H9 (cell line): ENCODE data around the gene SLC25A12. TPM values are rescaled to one million over a fixed set of nuclear protein-coding genes. Genes with fewer than 3 reads are reported as not detected.

Experiments used
- DNase-seq: peaks from one replicate; pipeline ENCODE4 v3.0.0-alpha.2; 2017
- H2AFZ ChIP-seq: one replicate; pipeline ENCODE4 v1.6.1; 2013; ENCODE audit warnings: mild to moderate bottlenecking, low read length, control low read depth, moderate library complexity
- H2AK5ac ChIP-seq: 2 replicates; pipeline ENCODE4 v1.6.1; 2013; ENCODE audit warnings: low read length, control low read depth, mixed read lengths; ENCODE audit not compliant: insufficient read length
- H2BK120ac ChIP-seq: one replicate; pipeline ENCODE4 v1.6.1; 2013; ENCODE audit warnings: low read depth, mild to moderate bottlenecking, low read length, control low read depth, inconsistent platforms; ENCODE audit not compliant: poor library complexity, severe bottlenecking
- H2BK12ac ChIP-seq: 2 replicates; pipeline ENCODE4 v1.6.1; 2013; ENCODE audit warnings: low read length, control low read depth, mixed read lengths, low read depth; ENCODE audit not compliant: insufficient read length
- H2BK15ac ChIP-seq: 2 replicates; pipeline ENCODE4 v1.6.1; 2013; ENCODE audit warnings: low read depth, low read length, control low read depth
- H2BK20ac ChIP-seq: one replicate; pipeline ENCODE4 v1.6.1; 2013; ENCODE audit warnings: low read depth, mild to moderate bottlenecking, low read length, control low read depth, inconsistent platforms; ENCODE audit not compliant: poor library complexity, severe bottlenecking
- H2BK5ac ChIP-seq: 2 replicates; pipeline ENCODE4 v1.6.1; 2013; ENCODE audit warnings: low read length, control low read depth, mixed read lengths; ENCODE audit not compliant: insufficient read length
- H3K14ac ChIP-seq: 2 replicates; pipeline ENCODE4 v1.6.1; 2013; ENCODE audit warnings: low read length, control low read depth; ENCODE audit not compliant: insufficient read depth
- H3K18ac ChIP-seq: 2 replicates; pipeline ENCODE4 v1.6.1; 2013; ENCODE audit warnings: low read depth, mild to moderate bottlenecking, mixed read lengths, low read length, control low read depth; ENCODE audit not compliant: insufficient read length
- H3K23ac ChIP-seq: 2 replicates; pipeline ENCODE4 v1.6.1; 2013; ENCODE audit warnings: low read length, control low read depth, mixed read lengths, low read depth; ENCODE audit not compliant: insufficient read length
- H3K23me2 ChIP-seq: 2 replicates; pipeline ENCODE4 v1.6.1; 2013; ENCODE audit warnings: low read depth, mild to moderate bottlenecking, mixed read lengths, low read length, control low read depth; ENCODE audit not compliant: insufficient read length, poor library complexity, severe bottlenecking
- H3K27ac ChIP-seq: 2 replicates; pipeline ENCODE4 v1.5.1; 2013; ENCODE audit warnings: low read length, control low read depth, mixed read lengths, low read depth; ENCODE audit not compliant: insufficient read length
- H3K27me3 ChIP-seq: 2 replicates; pipeline ENCODE4 v1.6.1; 2013; ENCODE audit warnings: low read length, control low read depth, inconsistent platforms; ENCODE audit not compliant: insufficient read depth
- H3K4ac ChIP-seq: 2 replicates; pipeline ENCODE4 v1.6.1; 2013; ENCODE audit warnings: low read depth, mild to moderate bottlenecking, control low read depth, inconsistent platforms, low read length, moderate library complexity
- H3K4me1 ChIP-seq: 2 replicates; pipeline ENCODE4 v1.6.1; 2013; ENCODE audit warnings: low read length, control low read depth, inconsistent platforms; ENCODE audit not compliant: insufficient read depth
- H3K4me2 ChIP-seq: 2 replicates; pipeline ENCODE4 v1.6.1; 2013; ENCODE audit warnings: low read length, control low read depth, mixed read lengths; ENCODE audit not compliant: insufficient read length, insufficient read depth
- H3K56ac ChIP-seq: 2 replicates; pipeline ENCODE4 v1.6.1; 2013; ENCODE audit warnings: low read depth, mild to moderate bottlenecking, mixed read lengths, low read length, control low read depth; ENCODE audit not compliant: insufficient read length
- H3K79me1 ChIP-seq: 2 replicates; pipeline ENCODE4 v1.6.1; 2013; ENCODE audit warnings: low read depth, mild to moderate bottlenecking, moderate library complexity, low read length, control low read depth, inconsistent platforms; ENCODE audit not compliant: insufficient read depth, poor library complexity, severe bottlenecking
- H3K79me2 ChIP-seq: 2 replicates; pipeline ENCODE4 v1.6.1; 2013; ENCODE audit warnings: low read length, control low read depth, inconsistent platforms; ENCODE audit not compliant: insufficient read depth
- H3K9ac ChIP-seq: 2 replicates; pipeline ENCODE4 v1.6.1; 2013; ENCODE audit warnings: low read length, control low read depth, mixed read lengths; ENCODE audit not compliant: insufficient read length; ENCODE audit errors: extremely low read depth
- H3K9me3 ChIP-seq: one replicate; pipeline ENCODE4 v1.6.1; 2013; ENCODE audit warnings: low read depth, low read length, inconsistent platforms; ENCODE audit not compliant: control insufficient read depth
- H3T11ph ChIP-seq: one replicate; pipeline ENCODE4 v1.6.1; 2013; ENCODE audit warnings: mild to moderate bottlenecking, low read length, control low read depth, inconsistent platforms
- H4K20me1 ChIP-seq: one replicate; pipeline ENCODE4 v1.6.1; 2013; ENCODE audit not compliant: control insufficient read depth, insufficient read length, insufficient read depth
- H4K5ac ChIP-seq: 2 replicates; pipeline ENCODE4 v1.6.1; 2013; ENCODE audit warnings: low read depth, mild to moderate bottlenecking, mixed read lengths, low read length, control low read depth; ENCODE audit not compliant: insufficient read length
- H4K8ac ChIP-seq: replicated peaks from 2 replicates; pipeline ENCODE4 v1.6.1; 2013; ENCODE audit warnings: low read length, control low read depth, mixed read lengths, low read depth; ENCODE audit not compliant: insufficient read length
- H4K91ac ChIP-seq: 2 replicates; pipeline ENCODE4 v1.6.1; 2013; ENCODE audit warnings: low read depth, mild to moderate bottlenecking, moderate library complexity, mixed read lengths, low read length, control low read depth; ENCODE audit not compliant: insufficient read length
- H3K27ac Mint-ChIP-seq, 3 experiments: 2 replicates in 2 of 3; 3 replicates in 1 of 3; pipeline ENCODE4 v1.8.0; 2020 to 2021; ENCODE audit warnings: mixed read lengths in 3 of 3, mild to moderate bottlenecking in 1 of 3, moderate library complexity in 1 of 3
- H3K27me3 Mint-ChIP-seq: 2 replicates; pipeline ENCODE4 v1.8.0; 2021; ENCODE audit warnings: low read depth, mild to moderate bottlenecking, moderate library complexity, mixed read lengths
- H3K36me3 Mint-ChIP-seq, 3 experiments: 2 replicates in 2 of 3; 3 replicates in 1 of 3; pipeline ENCODE4 v1.8.0; 2020 to 2021; ENCODE audit warnings: low read depth in 3 of 3, mixed read lengths in 3 of 3; ENCODE audit not compliant: insufficient read depth in 1 of 3
- H3K4me1 Mint-ChIP-seq, 2 experiments: 2 replicates each; pipeline ENCODE4 v1.8.0; 2020; ENCODE audit warnings: mixed read lengths in 2 of 2
- H3K4me3 Mint-ChIP-seq, 2 experiments: 2 replicates in 1 of 2; 3 replicates in 1 of 2; pipeline ENCODE4 v1.8.0; 2020 to 2021; ENCODE audit warnings: mild to moderate bottlenecking in 2 of 2, mixed read lengths in 2 of 2, moderate library complexity in 1 of 2
- H3K9me3 Mint-ChIP-seq, 2 experiments: 2 replicates in 1 of 2; 3 replicates in 1 of 2; pipeline ENCODE4 v1.8.0; 2020; ENCODE audit warnings: mild to moderate bottlenecking in 2 of 2, mixed read lengths in 2 of 2, moderate library complexity in 1 of 2
- WGBS: extraction: QIAGEN DNeasy Blood & Tissue Kit; methylation state at CpG from one replicate; pipeline ENCODE4 v1.1.7; 2013; ENCODE audit warnings: missing lambda C conversion rate, low lambda C conversion rate, mixed read lengths; ENCODE audit not compliant: insufficient read length; ENCODE audit errors: extremely low coverage; 5-methylcytosine and 5-hydroxymethylcytosine counted together
- total RNA-seq: library from RNA; stranded (reverse); gene quantifications from 2 replicates; pipeline ENCODE4 v1.2.1, GENCODE V29; 2021
- TF ChIP-seq, protein P1 (sequence below): fragments of 200-600 bp; sonication (generic); conservative IDR thresholded peaks from 3 replicates; pipeline ENCODE4 v1.8.0; 2021; ENCODE audit warnings: antibody characterized with exemption, mild to moderate bottlenecking

The SLC25A12 gene
- total RNA-seq, 1 experiment from 2014 or later, result 10.1 TPM

DNA sequence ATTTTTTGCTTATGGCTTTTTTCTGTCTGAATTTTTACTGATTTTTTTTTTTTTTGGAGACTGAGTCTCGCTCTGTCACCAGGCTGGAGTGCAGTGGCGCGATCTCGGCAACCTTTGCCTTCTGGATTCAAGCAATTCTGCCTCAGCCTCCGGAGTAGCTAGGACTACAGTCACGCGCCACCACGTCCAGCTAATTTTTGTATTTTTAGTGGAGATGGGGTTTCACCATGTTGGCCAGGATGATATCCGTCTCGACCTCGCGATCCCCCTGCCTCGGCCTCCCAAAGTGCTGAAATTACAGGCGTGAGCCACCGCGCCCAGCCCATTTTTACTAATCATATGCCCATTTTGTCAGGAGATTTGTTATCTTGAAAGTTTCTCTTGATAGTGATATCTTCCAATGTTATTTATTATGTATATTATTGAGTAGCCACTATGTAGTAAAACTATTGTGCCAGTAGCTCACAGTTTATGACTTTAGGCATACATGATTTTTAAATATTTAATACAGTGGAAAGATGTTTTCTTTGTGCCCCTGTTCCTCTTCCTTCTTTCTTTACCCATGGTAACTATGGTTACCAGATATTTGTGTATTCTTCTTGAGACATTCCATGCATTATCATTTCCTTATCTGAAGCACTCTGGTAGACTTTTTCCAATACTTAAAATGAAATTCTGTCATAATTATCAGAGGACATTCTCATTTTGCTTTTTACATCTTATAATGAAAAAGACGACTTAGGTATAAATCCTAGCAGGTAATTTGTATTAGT, 30.3 kb upstream of the SLC25A12 start:
- H3K23me2 ChIP-seq, result peaks cover 4% of the 10 kb centered on the region
- Mint-ChIP-seq H3K27me3 (no peaks in the 10 kb centered on the region), H3K4me3 (peak overlapping the region; percentile 83 to 91; a peak in 3 of 5 replicates), H3K27ac (no peak overlapping the region), H3K9me3 (no peaks in the 10 kb centered on the region; a peak in 1 of 5 replicates), H3K36me3 (peaks cover 9 to 35% (median 31%) of the 10 kb centered on the region in 3 experiments; a peak in 6 of 7 replicates), H3K4me1 (peaks cover 14 to 17% of the 10 kb centered on the region in 2 experiments)
- no peak overlapping the region for H2BK15ac ChIP-seq
- H4K91ac ChIP-seq, result no peak overlapping the region
- H3K4me1 ChIP-seq, result no peaks in the 10 kb centered on the region; the same call in 1 of the 2 replicates
- no peak overlapping the region for H2AK5ac ChIP-seq
- no peak overlapping the region for H4K5ac ChIP-seq
- no peak overlapping the region for H2AFZ ChIP-seq
- no peak overlapping the region for H3K18ac ChIP-seq
- H3K4ac ChIP-seq, result no peak overlapping the region
- no peaks in the 10 kb centered on the region for H3K9me3 ChIP-seq
- TF ChIP-seq, protein P1, sequence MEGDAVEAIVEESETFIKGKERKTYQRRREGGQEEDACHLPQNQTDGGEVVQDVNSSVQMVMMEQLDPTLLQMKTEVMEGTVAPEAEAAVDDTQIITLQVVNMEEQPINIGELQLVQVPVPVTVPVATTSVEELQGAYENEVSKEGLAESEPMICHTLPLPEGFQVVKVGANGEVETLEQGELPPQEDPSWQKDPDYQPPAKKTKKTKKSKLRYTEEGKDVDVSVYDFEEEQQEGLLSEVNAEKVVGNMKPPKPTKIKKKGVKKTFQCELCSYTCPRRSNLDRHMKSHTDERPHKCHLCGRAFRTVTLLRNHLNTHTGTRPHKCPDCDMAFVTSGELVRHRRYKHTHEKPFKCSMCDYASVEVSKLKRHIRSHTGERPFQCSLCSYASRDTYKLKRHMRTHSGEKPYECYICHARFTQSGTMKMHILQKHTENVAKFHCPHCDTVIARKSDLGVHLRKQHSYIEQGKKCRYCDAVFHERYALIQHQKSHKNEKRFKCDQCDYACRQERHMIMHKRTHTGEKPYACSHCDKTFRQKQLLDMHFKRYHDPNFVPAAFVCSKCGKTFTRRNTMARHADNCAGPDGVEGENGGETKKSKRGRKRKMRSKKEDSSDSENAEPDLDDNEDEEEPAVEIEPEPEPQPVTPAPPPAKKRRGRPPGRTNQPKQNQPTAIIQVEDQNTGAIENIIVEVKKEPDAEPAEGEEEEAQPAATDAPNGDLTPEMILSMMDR, result no peak
- no peaks in the 10 kb centered on the region for H4K20me1 ChIP-seq
- DNase-seq, result no peak
- H3K27ac ChIP-seq, result no peak overlapping the region
- no peak overlapping the region for H4K8ac ChIP-seq
- peaks cover 3% of the 10 kb centered on the region for H3K79me1 ChIP-seq
- H2BK12ac ChIP-seq, result no peak overlapping the region
- no peak overlapping the region for H3K9ac ChIP-seq
- no peak overlapping the region for H2BK20ac ChIP-seq
- no peak overlapping the region for H2BK120ac ChIP-seq
- no peak overlapping the region for H2BK5ac ChIP-seq
- H3K79me2 ChIP-seq, result peaks cover 3% of the 10 kb centered on the region; the same call in 1 of the 2 replicates
- no CpG with 5 or more reads among the region's 17 CpGs for WGBS
- no peak overlapping the region for H3K4me2 ChIP-seq
- no peak overlapping the region for H3K14ac ChIP-seq
- H3K23ac ChIP-seq, result no peak overlapping the region
- no peak overlapping the region for H3T11ph ChIP-seq
- H3K56ac ChIP-seq, result no peak overlapping the region
- H3K27me3 ChIP-seq, result no peaks in the 10 kb centered on the region
